ENCODE results near the gene FGD6.

Gene FGD6

GRCh38 chr12:95054206-95054605 lies 163.1 kb downstream of the FGD6 start:
- TF ChIP-seq CTCF (IDR thresholded peaks at IDR 0.05): no peak
- H3K27ac ChIP-seq: no peak overlapping the region
- H3K36me3 ChIP-seq (ENCODE audit: control insufficient read depth, insufficient read depth, low read length): no peaks in the 10 kb centered on the region
- no peak overlapping the region for H2AFZ ChIP-seq
- H3K4me2 ChIP-seq (ENCODE audit: low read length): no peak overlapping the region
- H3K4me1 ChIP-seq: no peaks in the 10 kb centered on the region
- no peak overlapping the region for H3K4me3 ChIP-seq (ENCODE audit: low read depth, low read length)
- H3K27me3 ChIP-seq (ENCODE audit: control insufficient read depth, insufficient read depth, low read length): no peaks in the 10 kb centered on the region
- H3K9ac ChIP-seq: no peak overlapping the region
- no peaks in the 10 kb centered on the region for H3K9me3 ChIP-seq (ENCODE audit: control insufficient read depth, low read length)
- no peaks in the 10 kb centered on the region for H3K79me2 ChIP-seq

DNA sequence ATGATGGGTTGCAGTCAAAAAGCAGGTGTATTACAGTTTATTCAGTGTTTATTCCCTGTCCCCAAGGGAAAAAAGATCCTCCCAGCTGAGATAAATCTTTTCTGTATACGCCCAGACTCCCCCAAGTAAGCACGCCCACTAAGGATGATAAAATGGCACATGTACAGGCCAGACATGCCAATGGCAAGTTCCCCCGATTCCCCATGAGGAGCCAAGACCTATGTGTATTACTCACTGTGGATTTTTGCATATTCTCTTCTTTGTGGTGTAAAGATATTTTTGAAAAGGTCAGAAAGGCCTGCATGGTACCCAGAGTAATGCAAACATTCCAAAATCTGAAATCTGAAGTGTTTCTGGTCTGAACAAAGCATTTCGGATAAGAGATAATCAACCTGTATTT lies 166.0 kb downstream of the FGD6 start:
- H3K9me3 ChIP-seq (ENCODE audit: control insufficient read depth, low read length): no peaks in the 10 kb centered on the region
- H2AFZ ChIP-seq: no peak overlapping the region
- H3K4me2 ChIP-seq (ENCODE audit: low read length): no peak overlapping the region
- no peak for TF ChIP-seq CTCF (IDR thresholded peaks at IDR 0.05)
- no peaks in the 10 kb centered on the region for H3K27me3 ChIP-seq (ENCODE audit: control insufficient read depth, insufficient read depth, low read length)
- H3K27ac ChIP-seq: no peak overlapping the region
- H3K9ac ChIP-seq: no peak overlapping the region
- H3K36me3 ChIP-seq (ENCODE audit: control insufficient read depth, insufficient read depth, low read length): no peaks in the 10 kb centered on the region
- no peaks in the 10 kb centered on the region for H3K79me2 ChIP-seq
- no peaks in the 10 kb centered on the region for H3K4me1 ChIP-seq
- H3K4me3 ChIP-seq (ENCODE audit: low read depth, low read length): no peak overlapping the region

DNA sequence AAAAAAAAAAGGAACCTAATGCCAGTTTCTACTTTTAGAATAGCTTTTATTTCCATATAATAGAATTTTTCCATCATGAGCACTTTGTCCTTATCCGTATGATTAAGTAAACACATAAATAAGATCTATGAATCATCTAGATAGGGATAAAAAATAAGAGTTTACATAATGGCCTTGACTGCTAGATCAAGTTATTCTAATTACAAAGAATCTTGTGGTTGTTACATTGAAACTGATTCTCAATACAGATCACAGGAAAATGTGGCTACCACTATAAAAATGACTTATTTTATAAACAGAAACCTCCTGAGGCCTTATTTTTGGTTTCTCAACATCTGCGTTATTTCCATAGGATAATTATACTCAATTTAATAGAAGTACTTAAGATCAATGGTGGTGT lies 179.4 kb downstream of the FGD6 start:
- Histone ChIP-seq H3K27me3 (ENCODE audit: control insufficient read depth, insufficient read depth, low read length) (no peaks in the 10 kb centered on the region), H3K4me1 (no peaks in the 10 kb centered on the region), H3K9ac (no peak overlapping the region), H3K9me3 (ENCODE audit: control insufficient read depth, low read length) (no peaks in the 10 kb centered on the region), H3K4me3 (ENCODE audit: low read depth, low read length) (no peak overlapping the region), H3K27ac (no peak overlapping the region), H3K36me3 (ENCODE audit: control insufficient read depth, insufficient read depth, low read length) (no peaks in the 10 kb centered on the region), H3K4me2 (ENCODE audit: low read length) (no peak overlapping the region), H2AFZ (no peak overlapping the region), H3K79me2 (no peaks in the 10 kb centered on the region)
- TF ChIP-seq CTCF (IDR thresholded peaks at IDR 0.05): no peak

DNA sequence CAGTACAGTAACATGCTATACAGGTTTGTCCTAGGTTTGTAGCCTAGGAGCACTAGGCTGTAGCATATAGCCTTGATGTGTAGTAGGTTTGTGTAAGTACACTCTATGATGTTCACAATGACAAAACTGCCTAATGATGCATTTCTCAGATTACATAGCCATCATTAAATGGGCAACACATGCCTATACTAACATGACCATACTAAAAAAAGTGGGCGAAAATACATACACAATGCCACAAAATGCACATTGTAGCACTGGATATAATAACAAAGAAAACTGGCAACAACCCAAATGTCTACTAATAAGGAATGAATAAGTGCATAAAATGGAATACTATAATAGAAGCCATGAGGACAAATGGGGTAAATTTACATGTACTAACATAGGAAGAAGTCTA lies 182.5 kb downstream of the FGD6 start:
- H3K27me3 ChIP-seq (ENCODE audit: control insufficient read depth, insufficient read depth, low read length): no peaks in the 10 kb centered on the region
- no peak overlapping the region for H3K4me3 ChIP-seq (ENCODE audit: low read depth, low read length)
- no peak overlapping the region for H2AFZ ChIP-seq
- no peaks in the 10 kb centered on the region for H3K4me1 ChIP-seq
- no peaks in the 10 kb centered on the region for H3K79me2 ChIP-seq
- H3K9ac ChIP-seq: no peak overlapping the region
- no peaks in the 10 kb centered on the region for H3K9me3 ChIP-seq (ENCODE audit: control insufficient read depth, low read length)
- H3K27ac ChIP-seq: no peak overlapping the region
- H3K4me2 ChIP-seq (ENCODE audit: low read length): no peak overlapping the region
- no peaks in the 10 kb centered on the region for H3K36me3 ChIP-seq (ENCODE audit: control insufficient read depth, insufficient read depth, low read length)
- TF ChIP-seq CTCF (IDR thresholded peaks at IDR 0.05): no peak

Measured in parathyroid adenoma (tissue), 2 donors.